H1 (cell line): ENCODE data around the gene XAB2. TPM values are rescaled to one million over a fixed set of nuclear protein-coding genes. Genes with fewer than 3 reads are reported as not detected.

Source experiments
- CTCF ChIA-PET: fragments of 300-600 bp; sonication (Branson Sonifier 250); formaldehyde crosslinking; loops from one replicate; lab custom pipeline; 2021; ENCODE audit not compliant: partially characterized antibody; lab: Charles Lee
- POLR2A ChIA-PET: fragments of 300-600 bp; sonication (Branson Sonifier 250); formaldehyde crosslinking; loops from one replicate; lab custom pipeline; 2021; ENCODE audit warnings: inconsistent platforms; ENCODE audit not compliant: partially characterized antibody; lab: Charles Lee
- DNase-seq, 2 experiments: peaks; one replicate each; pipeline versions ENCODE4 v3.0.0 to v3.0.0-alpha.2; 2010 to 2022; ENCODE audit warnings: low spot score in 2 of 2, low read depth in 1 of 2, mixed read lengths in 1 of 2
- FAIRE-seq: peaks from 2 replicates; lab custom pipeline; 2011; peaks lifted over from hg19 to GRCh38; lab: Jason Lieb, UNC
- H2AFZ ChIP-seq: 2 replicates; pipeline ENCODE4 v1.8.1; 2012; ENCODE audit warnings: low read length, inconsistent platforms
- H2AK5ac ChIP-seq: 2 replicates; pipeline ENCODE4 v1.6.1; 2013; ENCODE audit warnings: low read depth, low read length
- H2BK120ac ChIP-seq: replicated peaks from 2 replicates; pipeline ENCODE3; 2013; ENCODE audit warnings: low read depth, low read length, inconsistent platforms
- H2BK12ac ChIP-seq: 2 replicates; pipeline ENCODE4 v1.6.1; 2013; ENCODE audit warnings: low read depth, low read length
- H2BK15ac ChIP-seq: 2 replicates; pipeline ENCODE4 v1.6.1; 2013; ENCODE audit warnings: low read length
- H2BK20ac ChIP-seq: 2 replicates; pipeline ENCODE4 v1.6.1; 2013; ENCODE audit warnings: low read length
- H2BK5ac ChIP-seq: 2 replicates; pipeline ENCODE4 v1.6.1; 2013; ENCODE audit warnings: low read depth, low read length
- H3K14ac ChIP-seq: 2 replicates; pipeline ENCODE4 v1.6.1; 2013; ENCODE audit warnings: inconsistent platforms; ENCODE audit not compliant: insufficient read length
- H3K18ac ChIP-seq: 2 replicates; pipeline ENCODE4 v1.6.1; 2013; ENCODE audit warnings: low read length; ENCODE audit errors: extremely low read depth
- H3K23ac ChIP-seq: 2 replicates; pipeline ENCODE4 v1.6.1; 2013; ENCODE audit warnings: inconsistent platforms; ENCODE audit not compliant: insufficient read length
- H3K23me2 ChIP-seq: 2 replicates; pipeline ENCODE4 v1.6.1; 2013; ENCODE audit warnings: low read depth, low read length
- H3K27ac ChIP-seq: 2 replicates; pipeline ENCODE4 v1.6.1; 2011; ENCODE audit warnings: low read depth, low read length, inconsistent platforms
- H3K27me3 ChIP-seq, 4 experiments: replicated peaks in 1 of 4; 1 replicate in 1 of 4; 2 replicates in 3 of 4; pipeline versions ENCODE4 v1.6.1 to v1.8.1; 2011 to 2013; ENCODE audit warnings: low read length in 3 of 4, mild to moderate bottlenecking in 3 of 4, inconsistent platforms in 2 of 4, mixed read lengths in 2 of 4, moderate library complexity in 1 of 4; ENCODE audit not compliant: control insufficient read depth in 3 of 4, insufficient read depth in 3 of 4; ENCODE audit errors: extremely low read depth in 1 of 4
- H3K36me3 ChIP-seq, 4 experiments: 2 replicates each; pipeline versions ENCODE4 v1.6.1 to v1.8.1; 2011 to 2013; ENCODE audit warnings: mild to moderate bottlenecking in 4 of 4, low read length in 3 of 4, moderate library complexity in 2 of 4, control low read depth in 1 of 4, inconsistent platforms in 1 of 4; ENCODE audit not compliant: insufficient read depth in 4 of 4, control insufficient read depth in 2 of 4
- H3K4ac ChIP-seq: replicated peaks from 2 replicates; pipeline ENCODE3; 2013; ENCODE audit warnings: low read length, low read depth, mixed read lengths, inconsistent platforms; ENCODE audit not compliant: insufficient read length
- H3K4me1 ChIP-seq, 4 experiments: replicated peaks in 1 of 4; 1 replicate in 1 of 4; 2 replicates in 3 of 4; pipeline versions ENCODE4 v1.6.1 to v1.8.1; 2011 to 2013; ENCODE audit warnings: low read length in 3 of 4, inconsistent platforms in 2 of 4, mixed read lengths in 1 of 4; ENCODE audit not compliant: insufficient read depth in 4 of 4, control insufficient read depth in 3 of 4
- H3K4me2 ChIP-seq, 2 experiments: 2 replicates each; pipeline versions ENCODE4 v1.6.1 to v1.8.1; 2011 to 2013; ENCODE audit warnings: low read depth in 2 of 2, low read length in 2 of 2, control low read depth in 1 of 2, inconsistent platforms in 1 of 2, mild to moderate bottlenecking in 1 of 2; ENCODE audit not compliant: insufficient read depth in 1 of 2
- H3K4me3 ChIP-seq, 4 experiments: fragments of 200-600, 300-600 bp in 1 of 4; sonication (generic), shearing (Covaris generic), sonication (Bioruptor Twin) in 1 of 4; 2 replicates each; pipeline versions ENCODE4 v1.5.1 to v1.8.1; 2011 to 2016; ENCODE audit warnings: low read length in 4 of 4, low read depth in 3 of 4, control low read depth in 2 of 4, inconsistent platforms in 2 of 4, mild to moderate bottlenecking in 2 of 4, mixed read lengths in 1 of 4, moderate library complexity in 1 of 4; ENCODE audit not compliant: insufficient read depth in 2 of 4; ENCODE audit errors: extremely low read depth in 1 of 4
- H3K56ac ChIP-seq: replicated peaks from 2 replicates; pipeline ENCODE3; 2013; ENCODE audit warnings: low read depth, mild to moderate bottlenecking, mixed read lengths, low read length, inconsistent platforms; ENCODE audit not compliant: insufficient read length
- H3K79me1 ChIP-seq: 2 replicates; pipeline ENCODE4 v1.6.1; 2013; ENCODE audit warnings: low read depth, low read length, control low read depth
- H3K79me2 ChIP-seq, 2 experiments: 2 replicates each; pipeline versions ENCODE4 v1.6.1 to v1.8.1; 2012 to 2013; ENCODE audit warnings: low read length in 2 of 2, mild to moderate bottlenecking in 2 of 2, inconsistent platforms in 1 of 2; ENCODE audit not compliant: insufficient read depth in 2 of 2, control insufficient read depth in 1 of 2
- H3K9ac ChIP-seq, 4 experiments: replicated peaks in 1 of 4; 1 replicate in 1 of 4; 2 replicates in 3 of 4; pipeline versions ENCODE4 v1.6.1 to v1.8.1; 2011 to 2013; ENCODE audit warnings: low read depth in 3 of 4, low read length in 3 of 4, control low read depth in 2 of 4, mild to moderate bottlenecking in 2 of 4, moderate library complexity in 2 of 4, inconsistent platforms in 1 of 4; ENCODE audit errors: extremely low read depth in 1 of 4
- H3K9me3 ChIP-seq, 2 experiments: 2 replicates each; pipeline versions ENCODE4 v1.6.1 to v1.8.1; 2012 to 2013; ENCODE audit warnings: mild to moderate bottlenecking in 2 of 2, moderate library complexity in 2 of 2, control low read depth in 1 of 2, inconsistent platforms in 1 of 2, low read depth in 1 of 2, low read length in 1 of 2, mixed read lengths in 1 of 2; ENCODE audit not compliant: insufficient read depth in 2 of 2
- H4K20me1 ChIP-seq, 2 experiments: replicated peaks in 1 of 2; 2 replicates each; pipeline versions ENCODE3 to v1.8.1; 2011 to 2013; ENCODE audit warnings: inconsistent platforms in 2 of 2, low read length in 2 of 2, mild to moderate bottlenecking in 1 of 2; ENCODE audit not compliant: insufficient read depth in 2 of 2, control insufficient read depth in 1 of 2
- H4K5ac ChIP-seq: 2 replicates; pipeline ENCODE4 v1.6.1; 2013; ENCODE audit warnings: low read length, low read depth, mixed read lengths, inconsistent platforms; ENCODE audit not compliant: insufficient read length
- H4K8ac ChIP-seq: 2 replicates; pipeline ENCODE4 v1.8.0; 2013; ENCODE audit warnings: mild to moderate bottlenecking, moderate library complexity, low read length, inconsistent platforms; ENCODE audit not compliant: insufficient read depth; ENCODE audit errors: extremely low read depth
- H4K91ac ChIP-seq: replicated peaks from 2 replicates; pipeline ENCODE3; 2013; ENCODE audit warnings: low read length, mixed read lengths, inconsistent platforms; ENCODE audit not compliant: insufficient read length
- GABPA ChIP-seq: IDR thresholded peaks from 2 replicates; pipeline ENCODE4 v1.6.1; 2011; ENCODE audit warnings: mild to moderate bottlenecking, low read length, moderate library complexity, borderline replicate concordance; ENCODE audit not compliant: insufficient read depth
- KDM1A ChIP-seq: fragments of 200-600, 300-600 bp; sonication (generic); IDR thresholded peaks from 2 replicates; pipeline ENCODE4 v1.7.1; 2016; ENCODE audit warnings: mild to moderate bottlenecking, low read length, borderline replicate concordance
- POLR2A ChIP-seq, 2 experiments: IDR thresholded peaks; 1 replicate in 1 of 2; 2 replicates in 1 of 2; pipeline ENCODE4 v1.6.1; 2011; ENCODE audit warnings: low read depth in 2 of 2, low read length in 2 of 2, mild to moderate bottlenecking in 2 of 2; ENCODE audit errors: control extremely low read depth in 1 of 2
- SP2 ChIP-seq: IDR thresholded peaks from 2 replicates; pipeline ENCODE4 v1.6.1; 2012; ENCODE audit warnings: mild to moderate bottlenecking, low read length, inconsistent platforms
- SP4 ChIP-seq: IDR thresholded peaks from 2 replicates; pipeline ENCODE4 v1.6.1; 2012; ENCODE audit warnings: low read length, inconsistent platforms
- WGBS, 2 experiments: shearing (Covaris generic) in 1 of 2; methylation state at CpG; one replicate each; pipeline versions ENCODE4 v1.1.6 to v1.1.7; 2013 to 2015; ENCODE audit warnings: low lambda C conversion rate in 2 of 2, mixed read lengths in 2 of 2, inconsistent platforms in 1 of 2, low coverage in 1 of 2, missing lambda C conversion rate in 1 of 2; ENCODE audit not compliant: insufficient replicate concordance in 2 of 2, insufficient coverage in 1 of 2, insufficient read length in 1 of 2; ENCODE audit errors: extremely low coverage in 1 of 2, missing lambda C conversion rate in 1 of 2; 5-methylcytosine and 5-hydroxymethylcytosine counted together
- polyA plus RNA-seq, 7 experiments: library from polyadenylated mRNA; depleted of rRNA in 3 of 7; stranded (reverse) in 5 of 7; unstranded in 2 of 7; fragments of >200 nt in 5 of 7; fragments of 200-250 nt in 2 of 7; gene quantifications; 1 replicate in 5 of 7; 2 replicates in 1 of 7; 4 replicates in 1 of 7; pipeline versions ENCODE4 v1.2.1 to v1.2.3, GENCODE V29; 2011 to 2013; ENCODE audit warnings: missing spikeins in 2 of 7, mixed read lengths in 2 of 7
- total RNA-seq: library from RNA; stranded (reverse); fragmentation: NEBNext Ultra II Directional; extraction: Animal tissue kit (Norgen Biotek cat#: 25700); gene quantifications from 2 replicates; pipeline ENCODE4 v1.2.1, GENCODE V29; 2021

XAB2 gene
- total and polyA plus RNA-seq, 2 of the 8 experiments (the other 6 are each of a cell fraction or from before 2014, with no cell fraction given) = 48.2 to 49.4 TPM

GRCh38 chr19:7605490-7606222 lies 23.7 kb downstream of the XAB2 start:
- no peak overlapping the region for H3K14ac ChIP-seq
- H2BK120ac ChIP-seq = no peak overlapping the region
- H2BK12ac ChIP-seq = no peak overlapping the region
- ChIA-PET POLR2A (interaction anchor here (0.6 to 6.2 kb wide), 7 partner anchors 9 to 37 kb away, joined by 3 to 29 read pairs (median 4); partner anchors contain the start of gene PET100), CTCF (interaction anchor here (0.6 to 1.7 kb wide), 9 partner anchors 10 to 272 kb away, joined by 3 to 8 read pairs (median 3); partner anchors contain the start of genes PET100 and XAB2)
- 87% methylated on average over 7 of the region's 14 CpGs; no CpG with 5 or more reads in 1 of the 2 experiments for WGBS, 2 experiments
- H2BK20ac ChIP-seq = no peak overlapping the region
- H3K27ac ChIP-seq = no peak overlapping the region
- H3K9ac ChIP-seq = no peak overlapping the region
- no peak overlapping the region for H4K8ac ChIP-seq
- no peak overlapping the region for H2AK5ac ChIP-seq
- peak; percentile 65 to 86 for DNase-seq
- H4K20me1 ChIP-seq = peaks cover 3 to 24% of the 10 kb centered on the region in 2 experiments
- H3K23me2 ChIP-seq = peaks cover 2% of the 10 kb centered on the region; the same call in 1 of the 2 replicates
- no peak overlapping the region for H3K23ac ChIP-seq
- peaks cover 2 to 13% (median 7%) of the 10 kb centered on the region in 4 experiments; a peak in 5 of 8 replicates for H3K36me3 ChIP-seq
- no peak overlapping the region for H2AFZ ChIP-seq
- H3K4me1 ChIP-seq = no peaks in the 10 kb centered on the region; a peak in 3 of 7 replicates
- H2BK5ac ChIP-seq = no peak overlapping the region; the same call in 1 of the 2 replicates
- H3K18ac ChIP-seq = no peak overlapping the region
- no peaks in the 10 kb centered on the region for H3K9me3 ChIP-seq
- no peak overlapping the region for H3K4ac ChIP-seq
- H2BK15ac ChIP-seq = no peak overlapping the region
- peaks cover 2% of the 10 kb centered on the region for H3K79me1 ChIP-seq
- H4K5ac ChIP-seq = no peak overlapping the region
- H4K91ac ChIP-seq = no peak overlapping the region
- no peak overlapping the region for H3K56ac ChIP-seq
- TF ChIP-seq GABPA (no peak), POLR2A (IDR thresholded peaks at IDR 0.05; ENCODE audit: control extremely low read depth in 1 of 2, low read depth in 2 of 2, low read length in 2 of 2) (no peak), KDM1A (no peak), SP4 (peak; percentile 89; the same call in 1 of the 2 replicates), SP2 (no peak)
- TF ChIP-seq, all 59 proteins: peak for 1
- no peak overlapping the region for H3K4me2 ChIP-seq
- FAIRE-seq = peak; percentile 93
- H3K27me3 ChIP-seq = no peaks in the 10 kb centered on the region
- H3K4me3 ChIP-seq = no peak overlapping the region
- H3K79me2 ChIP-seq = peaks cover 0 to 10% of the 10 kb centered on the region in 2 experiments; a peak in 2 of 4 replicates
